ENCODE data around the gene TEX2. TPM values are rescaled to one million over a fixed set of nuclear protein-coding genes. Genes with fewer than 3 reads are reported as not detected.

Gene TEX2
- total and polyA plus RNA-seq, 2 experiments from 2014 or later, result 7.5 to 17.7 TPM

GRCh38 chr17:64129765-64130558, 133.1 kb downstream of the TEX2 start, which contains the start of gene ERN1:
ERN1 (minus strand) TSS chr17:64130144; CDS start chr17:64130029, 115 bp downstream.
- H4K20me1 ChIP-seq (replicated peaks; ENCODE audit: insufficient read depth), result peaks cover 8% of the 10 kb centered on the region; the same call in 1 of the 2 replicates
- peaks cover 30% of the 10 kb centered on the region for H3K27me3 ChIP-seq (ENCODE audit: insufficient read depth)
- Mint-ChIP-seq H3K27me3 (ENCODE audit: insufficient read depth, low read depth, poor library complexity) (peaks cover 18% of the 10 kb centered on the region), H3K9me3 (no peaks in the 10 kb centered on the region), H3K4me1 (peaks cover 9% of the 10 kb centered on the region), H3K27ac (no peak within 1 kb of the TSS), H3K4me3 (peak within 1 kb of the TSS; percentile 76), H3K36me3 (ENCODE audit: low read depth) (peaks cover 2% of the 10 kb centered on the region; the same call in 1 of the 3 replicates)
- no peak within 1 kb of the TSS for H3K27ac ChIP-seq (ENCODE audit: low read depth)
- peaks cover 16% of the 10 kb centered on the region for H3K4me1 ChIP-seq (ENCODE audit: insufficient read depth)
- peaks cover 8% of the 10 kb centered on the region; the same call in 1 of the 2 replicates for H3K79me2 ChIP-seq (replicated peaks; ENCODE audit: insufficient read depth)
- H3F3A ChIP-seq (replicated peaks; ENCODE audit: low read depth), result peaks cover 4% of the 10 kb centered on the region; the same call in 1 of the 2 replicates
- ATAC-seq (peak; percentile 92), DNase-seq (ENCODE audit: low spot score) (peak; percentile 95)
- peak within 1 kb of the TSS; percentile 91 for H3K4me2 ChIP-seq
- H3K9me2 ChIP-seq (ENCODE audit: insufficient read depth), result no peaks in the 10 kb centered on the region
- H3K4me3 ChIP-seq, result peak within 1 kb of the TSS; percentile 84
- TF ChIP-seq POLR2AphosphoS5 (IDR thresholded peaks at IDR 0.05; ENCODE audit: low read depth) (peak; percentile 94), CREB1 (CRISPR knock-in tag; IDR thresholded peaks at IDR 0.05; ENCODE audit: low read depth) (peak; percentile 47), ZNF114 (CRISPR knock-in tag; IDR thresholded peaks at IDR 0.05) (no peak)
- TF ChIP-seq, protein P1, sequence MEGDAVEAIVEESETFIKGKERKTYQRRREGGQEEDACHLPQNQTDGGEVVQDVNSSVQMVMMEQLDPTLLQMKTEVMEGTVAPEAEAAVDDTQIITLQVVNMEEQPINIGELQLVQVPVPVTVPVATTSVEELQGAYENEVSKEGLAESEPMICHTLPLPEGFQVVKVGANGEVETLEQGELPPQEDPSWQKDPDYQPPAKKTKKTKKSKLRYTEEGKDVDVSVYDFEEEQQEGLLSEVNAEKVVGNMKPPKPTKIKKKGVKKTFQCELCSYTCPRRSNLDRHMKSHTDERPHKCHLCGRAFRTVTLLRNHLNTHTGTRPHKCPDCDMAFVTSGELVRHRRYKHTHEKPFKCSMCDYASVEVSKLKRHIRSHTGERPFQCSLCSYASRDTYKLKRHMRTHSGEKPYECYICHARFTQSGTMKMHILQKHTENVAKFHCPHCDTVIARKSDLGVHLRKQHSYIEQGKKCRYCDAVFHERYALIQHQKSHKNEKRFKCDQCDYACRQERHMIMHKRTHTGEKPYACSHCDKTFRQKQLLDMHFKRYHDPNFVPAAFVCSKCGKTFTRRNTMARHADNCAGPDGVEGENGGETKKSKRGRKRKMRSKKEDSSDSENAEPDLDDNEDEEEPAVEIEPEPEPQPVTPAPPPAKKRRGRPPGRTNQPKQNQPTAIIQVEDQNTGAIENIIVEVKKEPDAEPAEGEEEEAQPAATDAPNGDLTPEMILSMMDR (conservative IDR thresholded peaks at IDR 0.05; ENCODE audit: low read depth in 2 of 2), result 0 out of 4 replicates have a peak, but pooled peaks of 1 of the 2 experiments have one; percentile 12
- H2AFZ ChIP-seq, result peak within 1 kb of the TSS; percentile 94
- no peaks in the 10 kb centered on the region for H3K36me3 ChIP-seq (ENCODE audit: insufficient read depth)

DNA sequence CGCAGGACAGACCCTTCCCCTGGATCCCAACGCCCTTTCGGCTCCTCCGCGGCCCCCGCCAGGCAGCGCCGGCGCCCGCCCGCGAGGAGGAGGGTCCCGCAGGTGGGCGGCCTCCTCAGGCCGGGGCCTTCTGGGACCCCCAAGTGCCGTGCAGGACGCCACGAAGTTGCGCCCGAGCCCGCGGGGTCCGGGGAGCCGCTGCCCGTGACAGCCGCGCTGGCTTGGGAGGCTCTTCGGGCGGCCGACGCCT, 133.6 kb downstream of the TEX2 start:
- ATAC-seq (no peak; the same call in 1 of the 3 replicates), DNase-seq (ENCODE audit: low spot score) (peak; percentile 45)
- Mint-ChIP-seq H3K9me3 (no peaks in the 10 kb centered on the region), H3K27me3 (ENCODE audit: insufficient read depth, low read depth, poor library complexity) (peaks cover 18% of the 10 kb centered on the region), H3K4me1 (peaks cover 9% of the 10 kb centered on the region), H3K36me3 (ENCODE audit: low read depth) (peaks cover 2% of the 10 kb centered on the region; the same call in 1 of the 3 replicates), H3K27ac (no peak overlapping the region), H3K4me3 (peak overlapping the region; percentile 76)
- peaks cover 16% of the 10 kb centered on the region for H3K4me1 ChIP-seq (ENCODE audit: insufficient read depth)
- H3K4me2 ChIP-seq, result peak overlapping the region; percentile 91
- H4K20me1 ChIP-seq (replicated peaks; ENCODE audit: insufficient read depth), result peaks cover 8% of the 10 kb centered on the region; the same call in 1 of the 2 replicates
- peak overlapping the region; percentile 1; the same call in 1 of the 2 replicates for H2AFZ ChIP-seq
- peaks cover 30% of the 10 kb centered on the region for H3K27me3 ChIP-seq (ENCODE audit: insufficient read depth)
- H3K4me3 ChIP-seq, result peak overlapping the region; percentile 84
- H3K9me2 ChIP-seq (ENCODE audit: insufficient read depth), result no peaks in the 10 kb centered on the region
- H3K27ac ChIP-seq (ENCODE audit: low read depth), result no peak overlapping the region
- H3K36me3 ChIP-seq (ENCODE audit: insufficient read depth), result no peaks in the 10 kb centered on the region
- peaks cover 4% of the 10 kb centered on the region; the same call in 1 of the 2 replicates for H3F3A ChIP-seq (replicated peaks; ENCODE audit: low read depth)
- H3K79me2 ChIP-seq (replicated peaks; ENCODE audit: insufficient read depth), result peaks cover 8% of the 10 kb centered on the region; the same call in 1 of the 2 replicates
- TF ChIP-seq REST (IDR thresholded peaks at IDR 0.05; ENCODE audit: unreplicated experiment) (no peak), POLR2AphosphoS5 (IDR thresholded peaks at IDR 0.05; ENCODE audit: low read depth) (no peak), ZNF331 (CRISPR knock-in tag; IDR thresholded peaks at IDR 0.05; ENCODE audit: low read depth) (no peak), ZNF114 (CRISPR knock-in tag; IDR thresholded peaks at IDR 0.05) (no peak), CREB1 (CRISPR knock-in tag; IDR thresholded peaks at IDR 0.05; ENCODE audit: low read depth) (no peak)
- TF ChIP-seq, protein P2, sequence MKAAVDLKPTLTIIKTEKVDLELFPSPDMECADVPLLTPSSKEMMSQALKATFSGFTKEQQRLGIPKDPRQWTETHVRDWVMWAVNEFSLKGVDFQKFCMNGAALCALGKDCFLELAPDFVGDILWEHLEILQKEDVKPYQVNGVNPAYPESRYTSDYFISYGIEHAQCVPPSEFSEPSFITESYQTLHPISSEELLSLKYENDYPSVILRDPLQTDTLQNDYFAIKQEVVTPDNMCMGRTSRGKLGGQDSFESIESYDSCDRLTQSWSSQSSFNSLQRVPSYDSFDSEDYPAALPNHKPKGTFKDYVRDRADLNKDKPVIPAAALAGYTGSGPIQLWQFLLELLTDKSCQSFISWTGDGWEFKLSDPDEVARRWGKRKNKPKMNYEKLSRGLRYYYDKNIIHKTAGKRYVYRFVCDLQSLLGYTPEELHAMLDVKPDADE (IDR thresholded peaks at IDR 0.05), result no peak
